ENCODE results near the gene CHCT1.

CHCT1 gene

DNA sequence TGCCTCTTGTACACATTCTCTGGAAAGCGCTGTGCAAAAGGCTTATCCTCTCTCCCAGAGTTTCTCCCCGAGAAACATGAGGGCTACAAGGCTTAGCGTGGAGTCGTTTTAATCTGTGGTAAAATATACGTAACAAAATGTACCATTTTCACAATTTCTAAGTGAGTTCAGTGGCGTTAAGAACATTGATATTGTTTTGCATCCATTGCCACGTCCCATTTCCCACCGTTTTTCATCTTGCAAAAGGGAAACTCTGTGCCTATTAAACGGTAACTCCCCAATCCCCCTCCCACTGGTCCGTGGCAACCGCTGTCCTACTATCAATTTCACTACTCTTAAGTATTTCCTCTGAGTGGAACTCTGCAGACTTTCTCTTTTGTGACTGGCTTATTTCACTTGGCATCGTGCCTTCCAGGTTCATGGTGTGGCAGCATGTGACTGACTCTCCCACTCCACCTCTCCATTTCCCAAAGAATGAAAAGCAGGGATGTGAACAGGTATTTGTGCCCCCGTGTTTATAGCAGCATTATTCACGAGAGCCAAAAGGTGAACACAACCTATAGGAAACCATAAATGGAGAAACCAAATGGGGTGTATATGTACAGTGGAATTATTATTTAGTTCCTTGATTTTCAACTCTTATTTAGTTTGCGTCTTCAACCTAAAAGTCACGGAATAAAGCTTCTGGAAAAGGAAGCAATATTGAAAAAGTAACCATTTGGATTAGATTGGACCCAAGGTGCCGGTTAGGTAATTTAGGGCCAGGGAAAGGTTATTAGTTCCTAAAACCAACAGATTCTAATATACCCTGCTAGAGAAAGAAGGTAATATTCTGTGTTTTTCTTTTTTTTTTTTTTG is 29.2 kb upstream of the CHCT1 start:
- H3K27me3 ChIP-seq (ENCODE audit: insufficient read depth, poor library complexity, severe bottlenecking): no peaks in the 10 kb centered on the region
- TF ChIP-seq, protein P1, sequence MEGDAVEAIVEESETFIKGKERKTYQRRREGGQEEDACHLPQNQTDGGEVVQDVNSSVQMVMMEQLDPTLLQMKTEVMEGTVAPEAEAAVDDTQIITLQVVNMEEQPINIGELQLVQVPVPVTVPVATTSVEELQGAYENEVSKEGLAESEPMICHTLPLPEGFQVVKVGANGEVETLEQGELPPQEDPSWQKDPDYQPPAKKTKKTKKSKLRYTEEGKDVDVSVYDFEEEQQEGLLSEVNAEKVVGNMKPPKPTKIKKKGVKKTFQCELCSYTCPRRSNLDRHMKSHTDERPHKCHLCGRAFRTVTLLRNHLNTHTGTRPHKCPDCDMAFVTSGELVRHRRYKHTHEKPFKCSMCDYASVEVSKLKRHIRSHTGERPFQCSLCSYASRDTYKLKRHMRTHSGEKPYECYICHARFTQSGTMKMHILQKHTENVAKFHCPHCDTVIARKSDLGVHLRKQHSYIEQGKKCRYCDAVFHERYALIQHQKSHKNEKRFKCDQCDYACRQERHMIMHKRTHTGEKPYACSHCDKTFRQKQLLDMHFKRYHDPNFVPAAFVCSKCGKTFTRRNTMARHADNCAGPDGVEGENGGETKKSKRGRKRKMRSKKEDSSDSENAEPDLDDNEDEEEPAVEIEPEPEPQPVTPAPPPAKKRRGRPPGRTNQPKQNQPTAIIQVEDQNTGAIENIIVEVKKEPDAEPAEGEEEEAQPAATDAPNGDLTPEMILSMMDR (IDR thresholded peaks at IDR 0.05; ENCODE audit: insufficient read depth, low read length): no peak
- TF ChIP-seq REST (IDR thresholded peaks at IDR 0.05; ENCODE audit: insufficient replicate concordance, low read depth) (no peak), SPI1 (IDR thresholded peaks at IDR 0.05; ENCODE audit: borderline replicate concordance, low read depth) (no peak), GABPA (IDR thresholded peaks at IDR 0.05; ENCODE audit: low read depth) (no peak)
- peak in 1 of 2 experiments; percentile 64 for DNase-seq (ENCODE audit: low read depth in 1 of 2, low spot score in 1 of 2)

DNA sequence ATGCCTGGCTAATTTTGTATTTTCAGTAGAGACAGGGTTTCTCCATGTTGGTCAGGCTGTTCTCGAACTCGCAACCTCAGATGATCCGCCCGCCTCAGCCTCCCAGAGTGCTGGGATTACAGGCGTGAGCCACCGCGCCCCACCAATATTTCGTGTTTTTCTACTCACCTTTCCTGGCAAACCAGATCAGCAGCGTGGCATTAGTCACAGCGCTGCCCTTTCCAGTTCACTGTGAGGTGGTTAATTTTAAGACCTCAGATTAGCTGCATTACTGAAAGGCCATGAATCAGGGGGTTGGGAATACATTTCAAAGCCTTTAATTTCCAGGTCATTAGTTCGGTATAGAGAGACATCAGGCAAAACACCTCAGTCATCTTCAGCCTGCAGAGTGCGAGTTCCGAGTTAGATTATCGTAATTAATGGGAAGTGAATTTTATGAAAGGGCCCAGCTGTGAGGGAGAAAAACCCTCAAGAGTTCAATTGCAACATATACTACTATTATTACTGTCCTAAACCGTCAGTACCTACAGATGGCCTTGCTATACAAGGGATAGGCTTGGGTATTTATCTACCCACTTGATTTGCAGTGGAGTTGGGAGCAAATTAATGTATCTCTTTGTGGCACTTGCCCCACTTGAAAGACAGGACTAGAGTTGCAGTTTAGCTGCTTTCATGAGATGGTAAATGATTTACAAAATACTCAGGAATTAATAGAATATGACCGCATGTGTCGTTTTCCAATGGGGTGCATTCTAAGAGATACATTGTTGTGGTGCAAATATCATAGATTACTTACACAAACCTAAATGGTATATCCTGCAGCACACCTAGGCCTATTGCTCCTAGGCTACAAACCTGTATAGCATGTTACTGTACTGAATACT is 28.2 kb upstream of the CHCT1 start:
- Histone ChIP-seq H3K4me3 (replicated peaks; ENCODE audit: insufficient read depth, low read length) (no peak overlapping the region; the same call in 1 of the 2 replicates), H3K27me3 (ENCODE audit: insufficient read depth, poor library complexity, severe bottlenecking) (no peaks in the 10 kb centered on the region), H3K27ac (replicated peaks) (peak overlapping the region; percentile 97)
- TF ChIP-seq SPI1 (IDR thresholded peaks at IDR 0.05; ENCODE audit: borderline replicate concordance, low read depth): peak; percentile 88; the same call in 1 of the 2 replicates
- peak; percentile 68; the same call in 1 of the 2 replicates for TF ChIP-seq POLR2AphosphoS5 (IDR thresholded peaks at IDR 0.05; ENCODE audit: low read depth)
- TF ChIP-seq, protein P1 (IDR thresholded peaks at IDR 0.05; ENCODE audit: insufficient read depth, low read length): no peak
- peak in 1 of 2 experiments; percentile 69 for DNase-seq (ENCODE audit: low read depth in 1 of 2, low spot score in 1 of 2)

More for the DNA sequence above, 29.2 kb upstream of the CHCT1 start:
- Histone ChIP-seq H3K27ac (replicated peaks) (peak overlapping the region; percentile 97), H3K4me3 (replicated peaks; ENCODE audit: insufficient read depth, low read length) (peak overlapping the region; percentile 88)

- H3K4me3 ChIP-seq (replicated peaks; ENCODE audit: insufficient read depth, low read length): no peak overlapping the region
- TF ChIP-seq GABPA (IDR thresholded peaks at IDR 0.05; ENCODE audit: low read depth) (no peak), POLR2AphosphoS5 (IDR thresholded peaks at IDR 0.05; ENCODE audit: low read depth) (no peak), SPI1 (IDR thresholded peaks at IDR 0.05; ENCODE audit: borderline replicate concordance, low read depth) (no peak), REST (IDR thresholded peaks at IDR 0.05; ENCODE audit: insufficient replicate concordance, low read depth) (no peak)
- TF ChIP-seq, protein P1 (IDR thresholded peaks at IDR 0.05; ENCODE audit: insufficient read depth, low read length): no peak
- no peaks in the 10 kb centered on the region for H3K27me3 ChIP-seq (ENCODE audit: insufficient read depth, poor library complexity, severe bottlenecking)
- DNase-seq (ENCODE audit: low read depth in 1 of 2, low spot score in 1 of 2): peak in 1 of 2 experiments; percentile 47
- peak overlapping the region; percentile 97 for H3K27ac ChIP-seq (replicated peaks)
Observed at GRCh38 chr17:60395508-60396065, 26.7 kb upstream of the CHCT1 start.

All from HL-60 (cell line).